HG02840 (cell line): ENCODE results near the gene DR1.
A peak's percentile ranks its signal among the peaks of the same experiment; 100 is the strongest.

Source experiments
- ATAC-seq: cut with Tn5 transposase; IDR thresholded peaks from one replicate; pipeline ENCODE4 v1.9.1; 2021; ENCODE audit warnings: mild to moderate bottlenecking, moderate library complexity, moderate number of reproducible peaks; ENCODE audit not compliant: unreplicated experiment, low FRiP score

Gene DR1

GRCh38 chr1:93345633-93346420 lies at the start of gene DR1:
Gene DR1 (plus strand): TSS chr1:93345907. CDS start chr1:93346646, 739 bp downstream.
- peak; percentile 74 for ATAC-seq

GRCh38 chr1:93296555-93297154 lies 49.1 kb upstream of the DR1 start:
- ATAC-seq: no peak

- no peak for ATAC-seq
These were observed 44.6 kb upstream of the DR1 start for GRCh38 chr1:93301131-93301530.

- ATAC-seq: no peak
These were observed 43.6 kb upstream of the DR1 start for GRCh38 chr1:93302078-93302477.

- no peak for ATAC-seq
These were observed 41.0 kb upstream of the DR1 start for GRCh38 chr1:93304716-93305138.

- ATAC-seq: no peak
These were observed 38.8 kb upstream of the DR1 start for GRCh38 chr1:93306920-93307319.

- no peak for ATAC-seq
These were observed 32.7 kb upstream of the DR1 start for GRCh38 chr1:93313026-93313425.

GRCh38 chr1:93317207-93317606 lies 28.5 kb upstream of the DR1 start:
- no peak for ATAC-seq

GRCh38 chr1:93317943-93318342 lies 27.8 kb upstream of the DR1 start:
- ATAC-seq: no peak

- ATAC-seq: no peak
These were observed 24.0 kb upstream of the DR1 start for GRCh38 chr1:93321720-93322119.

- ATAC-seq: no peak
These were observed 23.4 kb upstream of the DR1 start for GRCh38 chr1:93322349-93322748.

- ATAC-seq: no peak
These were observed 22.4 kb upstream of the DR1 start for GRCh38 chr1:93323185-93323820.

GRCh38 chr1:93324486-93325464 lies 20.9 kb upstream of the DR1 start:
- no peak for ATAC-seq

- ATAC-seq: no peak
These were observed 16.6 kb upstream of the DR1 start for GRCh38 chr1:93328809-93329760.

- no peak for ATAC-seq
These were observed 15.5 kb upstream of the DR1 start for GRCh38 chr1:93330196-93330595.

GRCh38 chr1:93330617-93331016 lies 15.1 kb upstream of the DR1 start:
- no peak for ATAC-seq

- ATAC-seq: no peak
These were observed 14.3 kb upstream of the DR1 start for GRCh38 chr1:93331412-93331811.

- ATAC-seq: no peak
These were observed 13.3 kb upstream of the DR1 start for GRCh38 chr1:93332368-93332767.

- no peak for ATAC-seq
These were observed 7.1 kb upstream of the DR1 start for GRCh38 chr1:93338387-93339146.
